Esophagus muscularis mucosa (tissue), 4 donors: ENCODE results near the gene CEL. TPM values are rescaled to one million over a fixed set of nuclear protein-coding genes. Genes with fewer than 3 reads are reported as not detected.

Experiments
- DNase-seq: peaks from one replicate; pipeline ENCODE4 v3.0.0-alpha.2; 2017; ENCODE audit errors: extremely low spot score
- H3K27ac ChIP-seq, 4 donors: fragments of 200-600 bp; sonication (generic); replicated peaks in 1 of 4; 1 replicate in 3 of 4; 2 replicates in 1 of 4; pipeline ENCODE4 v1.5.1; 2016 to 2019; ENCODE audit warnings: mild to moderate bottlenecking in 1 of 4
- H3K27me3 ChIP-seq, 4 donors: fragments of 200-600 bp; sonication (generic); one replicate each; pipeline versions ENCODE4 v1.5.1 to v1.6.0; 2016 to 2019
- H3K36me3 ChIP-seq, 4 donors: fragments of 200-600 bp; sonication (generic); one replicate each; pipeline ENCODE4 v1.5.1; 2016 to 2019
- H3K4me1 ChIP-seq, 4 donors: fragments of 200-600 bp; sonication (generic); one replicate each; pipeline ENCODE4 v1.5.1; 2016 to 2019
- H3K4me3 ChIP-seq, 4 donors: fragments of 200-600 bp; sonication (generic); 1 replicate in 2 of 4; 2 replicates in 2 of 4; pipeline ENCODE4 v1.5.1; 2016 to 2019; ENCODE audit warnings: mild to moderate bottlenecking in 4 of 4, moderate library complexity in 1 of 4
- H3K9me3 ChIP-seq, 4 donors: fragments of 200-600 bp; sonication (generic); 1 replicate in 3 of 4; 2 replicates in 1 of 4; pipeline ENCODE4 v1.5.1; 2016 to 2019
- EP300 ChIP-seq: sonication (generic); formaldehyde crosslinking; IDR thresholded peaks from one replicate; pipeline ENCODE4 v1.6.1; 2017; ENCODE audit warnings: antibody characterized with exemption
- POLR2A ChIP-seq: fragments of 450-650 bp; IDR thresholded peaks from one replicate; pipeline ENCODE4 v1.6.1; 2017; ENCODE audit warnings: antibody characterized with exemption, moderate library complexity, mild to moderate bottlenecking, low read depth
- POLR2AphosphoS5 ChIP-seq, 2 donors: sonication (generic); formaldehyde crosslinking; IDR thresholded peaks; one replicate each; pipeline ENCODE4 v1.6.1; 2017; ENCODE audit warnings: antibody characterized with exemption in 2 of 2
- WGBS: methylation state at CpG from one replicate; pipeline ENCODE4 v1.1.5; 2018; 5-methylcytosine and 5-hydroxymethylcytosine counted together
- intact Hi-C: fragments of 100-400 bp; cut with DNase I; formaldehyde crosslinking; loops from one replicate; pipeline ENCODE4 v1.15.1; 2023
- total RNA-seq, 4 donors: library from RNA; depleted of rRNA; stranded (reverse); fragments of >200 nt; gene quantifications; one replicate each; pipeline versions ENCODE4 v1.1.0 to v1.2.1, GENCODE V29; 2016
- TF ChIP-seq, protein P1 (sequence below), 3 experiments: fragments of 200-600 bp in 2 of 3; fragments of 450-650 bp in 1 of 3; sonication (generic) in 2 of 3; IDR thresholded peaks; one replicate each; pipeline ENCODE4 v1.5.1; 2017 to 2019; ENCODE audit warnings: antibody characterized with exemption in 3 of 3, mild to moderate bottlenecking in 2 of 3, moderate library complexity in 1 of 3

The CEL gene
- total RNA-seq, 4 donors from 2014 or later: 0.17 to 0.42 (median 0.21) TPM

GRCh38 chr9:133098104-133098754 is 36.4 kb downstream of the CEL start:
- WGBS: 87% methylated on average over 8 of the region's 16 CpGs
- H3K36me3 ChIP-seq: peaks cover 60 to 69% (median 65%) of the 10 kb centered on the region in 4 donors
- TF ChIP-seq POLR2A (no peak), EP300 (no peak), POLR2AphosphoS5 (IDR thresholded peaks at IDR 0.05) (no peak)
- TF ChIP-seq, protein P1, sequence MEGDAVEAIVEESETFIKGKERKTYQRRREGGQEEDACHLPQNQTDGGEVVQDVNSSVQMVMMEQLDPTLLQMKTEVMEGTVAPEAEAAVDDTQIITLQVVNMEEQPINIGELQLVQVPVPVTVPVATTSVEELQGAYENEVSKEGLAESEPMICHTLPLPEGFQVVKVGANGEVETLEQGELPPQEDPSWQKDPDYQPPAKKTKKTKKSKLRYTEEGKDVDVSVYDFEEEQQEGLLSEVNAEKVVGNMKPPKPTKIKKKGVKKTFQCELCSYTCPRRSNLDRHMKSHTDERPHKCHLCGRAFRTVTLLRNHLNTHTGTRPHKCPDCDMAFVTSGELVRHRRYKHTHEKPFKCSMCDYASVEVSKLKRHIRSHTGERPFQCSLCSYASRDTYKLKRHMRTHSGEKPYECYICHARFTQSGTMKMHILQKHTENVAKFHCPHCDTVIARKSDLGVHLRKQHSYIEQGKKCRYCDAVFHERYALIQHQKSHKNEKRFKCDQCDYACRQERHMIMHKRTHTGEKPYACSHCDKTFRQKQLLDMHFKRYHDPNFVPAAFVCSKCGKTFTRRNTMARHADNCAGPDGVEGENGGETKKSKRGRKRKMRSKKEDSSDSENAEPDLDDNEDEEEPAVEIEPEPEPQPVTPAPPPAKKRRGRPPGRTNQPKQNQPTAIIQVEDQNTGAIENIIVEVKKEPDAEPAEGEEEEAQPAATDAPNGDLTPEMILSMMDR (IDR thresholded peaks at IDR 0.05): no peak
- peaks cover 0 to under 1% (median under 1%) of the 10 kb centered on the region in 4 donors for H3K4me1 ChIP-seq
- H3K4me3 ChIP-seq: no peak overlapping the region
- intact Hi-C loops: no loop called here
- H3K27me3 ChIP-seq: no peaks in the 10 kb centered on the region
- no peak overlapping the region for H3K27ac ChIP-seq
- DNase-seq: no peak
- H3K9me3 ChIP-seq: peaks cover 0 to 13% (median 5%) of the 10 kb centered on the region in 4 donors

- DNase-seq: no peak
- 93% methylated on average over 5 of the region's 5 CpGs for WGBS
- H3K36me3 ChIP-seq: peaks cover 60 to 76% (median 71%) of the 10 kb centered on the region in 4 donors
- peaks cover 0 to 5% (median 2%) of the 10 kb centered on the region in 4 donors for H3K4me1 ChIP-seq
- no peaks in the 10 kb centered on the region for H3K27me3 ChIP-seq
- no peak overlapping the region for H3K4me3 ChIP-seq
- H3K27ac ChIP-seq: no peak overlapping the region
- TF ChIP-seq POLR2AphosphoS5 (IDR thresholded peaks at IDR 0.05) (no peak), POLR2A (no peak), EP300 (no peak)
- TF ChIP-seq, protein P1 (IDR thresholded peaks at IDR 0.05): no peak
- intact Hi-C loops: no loop called here
- peaks cover 0 to 13% (median 5%) of the 10 kb centered on the region in 4 donors for H3K9me3 ChIP-seq
These were observed 37.1 kb downstream of the CEL start for GRCh38 chr9:133098871-133099270.

- no peak overlapping the region for H3K4me3 ChIP-seq
- WGBS: 92% methylated on average over 6 of the region's 12 CpGs
- no peaks in the 10 kb centered on the region for H3K27me3 ChIP-seq
- intact Hi-C loops: loop anchor here (10.0 kb wide), 1 partner anchor 235 kb away; the partner anchor contains the start of gene SURF6
- DNase-seq: no peak
- peaks cover 0 to 13% (median 5%) of the 10 kb centered on the region in 4 donors for H3K9me3 ChIP-seq
- TF ChIP-seq POLR2AphosphoS5 (IDR thresholded peaks at IDR 0.05) (no peak), EP300 (no peak), POLR2A (no peak)
- TF ChIP-seq, protein P1 (IDR thresholded peaks at IDR 0.05): no peak
- H3K27ac ChIP-seq: no peak overlapping the region
- H3K36me3 ChIP-seq: peaks cover 67 to 86% (median 81%) of the 10 kb centered on the region in 4 donors
- peaks cover 0 to 5% (median 2%) of the 10 kb centered on the region in 4 donors for H3K4me1 ChIP-seq
These were observed 38.1 kb downstream of the CEL start for GRCh38 chr9:133099726-133100505.

GRCh38 chr9:133100506-133101355 is 39.0 kb downstream of the CEL start:
- Histone ChIP-seq H3K9me3 (peaks cover 0 to 8% (median 3%) of the 10 kb centered on the region in 4 donors), H3K4me1 (peaks cover 0 to 5% (median 2%) of the 10 kb centered on the region in 4 donors), H3K27ac (no peak overlapping the region), H3K36me3 (peaks cover 70 to 93% (median 88%) of the 10 kb centered on the region in 4 donors), H3K4me3 (no peak overlapping the region), H3K27me3 (no peaks in the 10 kb centered on the region)
- 87% methylated on average over 8 of the region's 13 CpGs for WGBS
- no peak for TF ChIP-seq POLR2A
- no peak for DNase-seq
- intact Hi-C loops: loop anchor here (10.0 kb wide), 1 partner anchor 234 kb away; the partner anchor contains the start of gene SURF6
